ENCODE results near the gene KRT5.
"Not testable (repeated sequence)": the region's sequence is repeated elsewhere in the genome, so short reads cannot be mapped to it uniquely, and the experiment has no call there.

The KRT5 gene

GRCh38 chr12:52513736-52514135, 6.5 kb downstream of the KRT5 start:
- H3K36me3 ChIP-seq (ENCODE audit: control insufficient read depth, insufficient read depth, low read length): no peaks in the 10 kb centered on the region

GRCh38 chr12:52508211-52508610, 12.0 kb downstream of the KRT5 start:
- Histone ChIP-seq H3K27ac (ENCODE audit: insufficient read depth, low read length, poor library complexity, severe bottlenecking) (no peak overlapping the region), H3K27me3 (replicated peaks; ENCODE audit: control insufficient read depth, insufficient read depth, low read length, poor library complexity, severe bottlenecking) (peaks cover 4% of the 10 kb centered on the region), H3K4me3 (ENCODE audit: insufficient read depth, low read depth, low read length, poor library complexity, severe bottlenecking) (no peak overlapping the region), H3K9me3 (ENCODE audit: control insufficient read depth, low read length) (peaks cover 4% of the 10 kb centered on the region), H3K4me1 (ENCODE audit: control insufficient read depth, insufficient read depth, low read length, poor library complexity, severe bottlenecking) (no peaks in the 10 kb centered on the region), H3K36me3 (ENCODE audit: control insufficient read depth, insufficient read depth, low read length) (no peaks in the 10 kb centered on the region)
- no peak for DNase-seq

More at GRCh38 chr12:52513736-52514135, 6.5 kb downstream of the KRT5 start:
- Histone ChIP-seq H3K27me3 (replicated peaks; ENCODE audit: control insufficient read depth, insufficient read depth, low read length, poor library complexity, severe bottlenecking) (no peaks in the 10 kb centered on the region), H3K4me1 (ENCODE audit: control insufficient read depth, insufficient read depth, low read length, poor library complexity, severe bottlenecking) (no peaks in the 10 kb centered on the region), H3K9me3 (ENCODE audit: control insufficient read depth, low read length) (peaks cover 4% of the 10 kb centered on the region), H3K4me3 (ENCODE audit: insufficient read depth, low read depth, low read length, poor library complexity, severe bottlenecking) (no peak overlapping the region), H3K27ac (ENCODE audit: insufficient read depth, low read length, poor library complexity, severe bottlenecking) (no peak overlapping the region)
- no peak for DNase-seq

DNA sequence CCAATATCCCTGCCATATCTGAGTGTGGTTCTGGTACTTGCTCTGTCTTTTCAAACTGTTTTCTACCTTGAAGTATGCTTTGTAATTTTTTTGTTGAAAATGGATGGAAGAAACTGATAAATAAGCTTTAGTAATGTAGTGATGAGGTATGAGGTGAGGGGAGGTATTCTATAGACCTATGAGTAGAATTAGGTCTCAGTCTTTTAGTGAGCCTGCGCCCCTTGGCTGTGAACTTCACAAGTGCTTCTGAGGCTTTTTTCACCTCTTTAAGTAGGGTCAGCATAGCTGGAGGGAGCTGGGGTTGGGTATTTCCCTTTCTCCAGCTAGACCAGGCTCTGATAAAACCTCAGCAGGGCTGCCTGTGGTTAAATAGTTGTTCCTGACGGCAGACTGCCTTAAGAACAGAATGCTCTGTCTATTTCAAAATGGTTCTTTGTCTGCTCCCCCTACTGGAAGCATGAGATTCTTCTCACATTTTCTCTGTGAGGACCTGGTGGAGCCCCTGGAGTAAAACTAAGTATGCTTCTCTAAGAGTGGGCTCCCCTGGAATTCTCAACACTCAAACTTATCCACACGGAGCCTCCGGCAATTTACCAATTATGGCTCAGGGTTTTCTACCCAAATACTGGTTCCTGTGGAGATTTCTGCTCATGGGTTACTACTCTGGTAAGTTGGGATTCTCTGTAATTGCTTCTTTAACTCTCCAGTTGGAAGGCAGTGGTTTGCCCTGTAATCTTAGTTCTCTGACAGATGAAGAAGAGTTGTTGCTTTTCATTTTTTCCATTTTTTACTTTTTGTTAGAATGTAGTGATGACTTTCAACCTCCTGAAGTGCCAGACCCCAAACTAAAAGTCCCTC, 13.1 kb downstream of the KRT5 start:
- H3K27ac ChIP-seq (ENCODE audit: insufficient read depth, low read length, poor library complexity, severe bottlenecking): no peak overlapping the region
- H3K9me3 ChIP-seq (ENCODE audit: control insufficient read depth, low read length): peaks cover 4% of the 10 kb centered on the region
- H3K4me3 ChIP-seq (ENCODE audit: insufficient read depth, low read depth, low read length, poor library complexity, severe bottlenecking): no peak overlapping the region
- H3K36me3 ChIP-seq (ENCODE audit: control insufficient read depth, insufficient read depth, low read length): no peaks in the 10 kb centered on the region
- H3K4me1 ChIP-seq (ENCODE audit: control insufficient read depth, insufficient read depth, low read length, poor library complexity, severe bottlenecking): no peaks in the 10 kb centered on the region
- no peak for DNase-seq
- H3K27me3 ChIP-seq (replicated peaks; ENCODE audit: control insufficient read depth, insufficient read depth, low read length, poor library complexity, severe bottlenecking): peaks cover 4% of the 10 kb centered on the region

DNA sequence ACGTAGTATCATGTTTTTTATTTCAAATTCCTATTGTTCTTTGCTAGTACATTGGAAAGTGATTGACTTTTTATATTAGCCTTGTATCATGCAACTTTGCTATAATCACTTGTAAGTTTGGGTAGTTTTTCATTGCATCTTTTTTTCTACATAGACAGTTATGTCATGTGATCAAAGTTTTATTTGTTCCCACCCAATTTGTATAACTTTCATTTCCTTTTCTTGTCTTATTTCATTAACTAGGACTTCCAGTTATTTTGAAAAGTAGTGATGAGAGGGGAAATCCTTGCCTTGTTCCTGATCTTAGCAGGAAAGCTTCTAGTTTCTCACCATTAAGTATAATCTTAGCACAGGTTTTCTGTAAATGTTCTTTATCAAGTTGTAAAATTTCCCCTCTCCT, 17.3 kb downstream of the KRT5 start:
- H3K4me1 ChIP-seq (ENCODE audit: control insufficient read depth, insufficient read depth, low read length, poor library complexity, severe bottlenecking): no peaks in the 10 kb centered on the region
- H3K27ac ChIP-seq (ENCODE audit: insufficient read depth, low read length, poor library complexity, severe bottlenecking): no peak overlapping the region
- H3K27me3 ChIP-seq (replicated peaks; ENCODE audit: control insufficient read depth, insufficient read depth, low read length, poor library complexity, severe bottlenecking): peaks cover 4% of the 10 kb centered on the region
- H3K36me3 ChIP-seq (ENCODE audit: control insufficient read depth, insufficient read depth, low read length): no peaks in the 10 kb centered on the region
- H3K4me3 ChIP-seq (ENCODE audit: insufficient read depth, low read depth, low read length, poor library complexity, severe bottlenecking): no peak overlapping the region
- no peaks in the 10 kb centered on the region for H3K9me3 ChIP-seq (ENCODE audit: control insufficient read depth, low read length)
- no peak for DNase-seq

DNA sequence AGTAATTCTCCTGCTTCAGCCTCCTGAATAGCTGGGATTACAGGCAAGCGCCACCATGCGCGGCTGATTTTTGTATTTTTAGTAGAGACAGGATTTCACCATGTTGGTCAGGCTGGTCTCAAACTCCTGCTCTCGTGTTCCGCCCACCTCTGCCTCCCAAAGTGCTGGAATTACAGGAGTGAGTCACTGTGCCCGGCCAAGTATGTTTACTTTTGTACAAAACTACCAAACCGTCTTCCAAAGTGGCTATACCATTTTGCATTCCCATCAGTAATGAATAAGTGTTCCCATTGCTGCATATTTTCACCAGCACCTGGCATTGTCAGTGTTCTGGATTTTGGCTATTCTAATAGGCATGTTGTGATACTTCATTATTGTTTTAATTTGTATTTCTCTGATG, 18.7 kb downstream of the KRT5 start:
- no peaks in the 10 kb centered on the region for H3K4me1 ChIP-seq (ENCODE audit: control insufficient read depth, insufficient read depth, low read length, poor library complexity, severe bottlenecking)
- no peak overlapping the region for H3K27ac ChIP-seq (ENCODE audit: insufficient read depth, low read length, poor library complexity, severe bottlenecking)
- H3K27me3 ChIP-seq (replicated peaks; ENCODE audit: control insufficient read depth, insufficient read depth, low read length, poor library complexity, severe bottlenecking): peaks cover 4% of the 10 kb centered on the region
- no peak for DNase-seq
- H3K4me3 ChIP-seq (ENCODE audit: insufficient read depth, low read depth, low read length, poor library complexity, severe bottlenecking): no peak overlapping the region
- H3K36me3 ChIP-seq (ENCODE audit: control insufficient read depth, insufficient read depth, low read length): no peaks in the 10 kb centered on the region
- H3K9me3 ChIP-seq (ENCODE audit: control insufficient read depth, low read length): no peaks in the 10 kb centered on the region

GRCh38 chr12:52500574-52500973, 19.6 kb downstream of the KRT5 start:
- H3K4me1 ChIP-seq (ENCODE audit: control insufficient read depth, insufficient read depth, low read length, poor library complexity, severe bottlenecking); H3K9me3 ChIP-seq (ENCODE audit: control insufficient read depth, low read length); H3K4me3 ChIP-seq (ENCODE audit: insufficient read depth, low read depth, low read length, poor library complexity, severe bottlenecking); H3K27me3 ChIP-seq (replicated peaks; ENCODE audit: control insufficient read depth, insufficient read depth, low read length, poor library complexity, severe bottlenecking); H3K36me3 ChIP-seq (ENCODE audit: control insufficient read depth, insufficient read depth, low read length); H3K27ac ChIP-seq (ENCODE audit: insufficient read depth, low read length, poor library complexity, severe bottlenecking); DNase-seq: not testable (repeated sequence)

DNA sequence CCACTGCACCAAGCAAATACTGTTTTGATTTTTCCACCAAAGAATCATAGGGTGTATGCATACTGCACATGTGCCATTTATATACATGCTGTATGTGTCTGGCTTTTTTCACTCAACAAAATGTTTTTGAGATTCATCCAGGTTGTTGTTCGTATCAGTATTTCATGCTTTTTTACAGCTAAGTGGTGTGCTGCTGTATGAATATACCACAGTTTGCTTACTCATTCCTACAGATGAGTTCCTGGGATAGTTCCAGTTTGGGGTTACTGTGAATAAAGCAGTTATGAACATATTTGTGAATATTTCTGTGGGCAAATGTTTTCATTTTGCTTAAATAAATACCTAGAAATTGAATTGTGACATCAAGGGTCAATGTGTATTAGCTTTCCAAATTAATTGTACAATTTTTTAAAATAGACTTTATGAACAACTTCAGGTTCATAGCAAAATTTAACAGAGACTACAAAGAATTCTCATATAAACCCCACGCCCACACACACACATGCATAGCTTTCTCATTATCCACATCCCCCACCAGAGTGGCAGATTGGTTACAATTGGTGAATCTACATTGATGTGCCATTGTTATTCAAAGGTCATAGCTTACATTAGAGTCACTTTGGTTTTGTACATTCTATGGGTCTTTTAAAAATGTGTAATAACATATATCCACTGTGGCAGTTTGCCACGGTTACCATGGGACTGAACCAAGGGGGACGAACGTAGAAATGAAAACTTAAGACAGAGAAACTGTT, 20.2 kb downstream of the KRT5 start:
- no peaks in the 10 kb centered on the region for H3K9me3 ChIP-seq (ENCODE audit: control insufficient read depth, low read length)
- H3K27me3 ChIP-seq (replicated peaks; ENCODE audit: control insufficient read depth, insufficient read depth, low read length, poor library complexity, severe bottlenecking): no peaks in the 10 kb centered on the region
- no peaks in the 10 kb centered on the region for H3K36me3 ChIP-seq (ENCODE audit: control insufficient read depth, insufficient read depth, low read length)
- H3K27ac ChIP-seq (ENCODE audit: insufficient read depth, low read length, poor library complexity, severe bottlenecking): no peak overlapping the region
- H3K4me3 ChIP-seq (ENCODE audit: insufficient read depth, low read depth, low read length, poor library complexity, severe bottlenecking): no peak overlapping the region
- no peaks in the 10 kb centered on the region for H3K4me1 ChIP-seq (ENCODE audit: control insufficient read depth, insufficient read depth, low read length, poor library complexity, severe bottlenecking)
- DNase-seq: no peak

DNA sequence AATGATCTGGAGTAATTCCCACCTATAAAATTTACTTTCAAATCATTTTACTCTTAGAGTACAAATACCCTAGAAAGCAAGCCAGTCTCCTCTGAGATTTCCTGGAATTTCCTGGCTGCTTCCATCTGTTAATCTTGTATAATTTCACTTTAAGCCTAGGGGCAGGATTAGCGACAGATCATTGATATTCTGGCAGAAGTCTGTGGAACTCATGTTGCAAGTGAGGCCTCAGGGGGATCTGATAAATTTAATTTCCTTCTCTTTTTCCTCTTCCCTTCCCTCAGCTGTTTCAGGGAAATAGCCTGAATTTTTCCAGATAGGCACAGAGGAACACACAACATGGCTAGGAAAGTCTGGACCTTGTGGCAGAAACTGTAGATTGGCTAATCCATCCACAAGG, 21.2 kb downstream of the KRT5 start:
- H3K4me3 ChIP-seq (ENCODE audit: insufficient read depth, low read depth, low read length, poor library complexity, severe bottlenecking): no peak overlapping the region
- H3K4me1 ChIP-seq (ENCODE audit: control insufficient read depth, insufficient read depth, low read length, poor library complexity, severe bottlenecking): no peaks in the 10 kb centered on the region
- H3K27me3 ChIP-seq (replicated peaks; ENCODE audit: control insufficient read depth, insufficient read depth, low read length, poor library complexity, severe bottlenecking): no peaks in the 10 kb centered on the region
- H3K27ac ChIP-seq (ENCODE audit: insufficient read depth, low read length, poor library complexity, severe bottlenecking): no peak overlapping the region
- H3K36me3 ChIP-seq (ENCODE audit: control insufficient read depth, insufficient read depth, low read length): no peaks in the 10 kb centered on the region
- DNase-seq: no peak
- H3K9me3 ChIP-seq (ENCODE audit: control insufficient read depth, low read length): no peaks in the 10 kb centered on the region

GRCh38 chr12:52497975-52498374, 22.2 kb downstream of the KRT5 start:
- no peaks in the 10 kb centered on the region for H3K4me1 ChIP-seq (ENCODE audit: control insufficient read depth, insufficient read depth, low read length, poor library complexity, severe bottlenecking)
- no peak overlapping the region for H3K4me3 ChIP-seq (ENCODE audit: insufficient read depth, low read depth, low read length, poor library complexity, severe bottlenecking)
- no peaks in the 10 kb centered on the region for H3K9me3 ChIP-seq (ENCODE audit: control insufficient read depth, low read length)
- H3K27ac ChIP-seq (ENCODE audit: insufficient read depth, low read length, poor library complexity, severe bottlenecking): no peak overlapping the region
- no peaks in the 10 kb centered on the region for H3K27me3 ChIP-seq (replicated peaks; ENCODE audit: control insufficient read depth, insufficient read depth, low read length, poor library complexity, severe bottlenecking)
- no peaks in the 10 kb centered on the region for H3K36me3 ChIP-seq (ENCODE audit: control insufficient read depth, insufficient read depth, low read length)
- DNase-seq: no peak

GRCh38 chr12:52496590-52497071, 23.6 kb downstream of the KRT5 start:
- Histone ChIP-seq H3K27ac (ENCODE audit: insufficient read depth, low read length, poor library complexity, severe bottlenecking) (no peak overlapping the region), H3K4me3 (ENCODE audit: insufficient read depth, low read depth, low read length, poor library complexity, severe bottlenecking) (no peak overlapping the region), H3K4me1 (ENCODE audit: control insufficient read depth, insufficient read depth, low read length, poor library complexity, severe bottlenecking) (no peaks in the 10 kb centered on the region), H3K36me3 (ENCODE audit: control insufficient read depth, insufficient read depth, low read length) (no peaks in the 10 kb centered on the region), H3K9me3 (ENCODE audit: control insufficient read depth, low read length) (no peaks in the 10 kb centered on the region), H3K27me3 (replicated peaks; ENCODE audit: control insufficient read depth, insufficient read depth, low read length, poor library complexity, severe bottlenecking) (no peaks in the 10 kb centered on the region)
- DNase-seq: no peak

Data from effector memory CD4-positive, alpha-beta T cell (primary cell).